Fibroblast of gingiva (primary cell): ENCODE data around the gene PLPP3.

Experiments
- DNase-seq: peaks from one replicate; pipeline ENCODE4 v3.0.0-alpha.2; 2011; ENCODE audit warnings: low read depth

PLPP3 gene

DNA sequence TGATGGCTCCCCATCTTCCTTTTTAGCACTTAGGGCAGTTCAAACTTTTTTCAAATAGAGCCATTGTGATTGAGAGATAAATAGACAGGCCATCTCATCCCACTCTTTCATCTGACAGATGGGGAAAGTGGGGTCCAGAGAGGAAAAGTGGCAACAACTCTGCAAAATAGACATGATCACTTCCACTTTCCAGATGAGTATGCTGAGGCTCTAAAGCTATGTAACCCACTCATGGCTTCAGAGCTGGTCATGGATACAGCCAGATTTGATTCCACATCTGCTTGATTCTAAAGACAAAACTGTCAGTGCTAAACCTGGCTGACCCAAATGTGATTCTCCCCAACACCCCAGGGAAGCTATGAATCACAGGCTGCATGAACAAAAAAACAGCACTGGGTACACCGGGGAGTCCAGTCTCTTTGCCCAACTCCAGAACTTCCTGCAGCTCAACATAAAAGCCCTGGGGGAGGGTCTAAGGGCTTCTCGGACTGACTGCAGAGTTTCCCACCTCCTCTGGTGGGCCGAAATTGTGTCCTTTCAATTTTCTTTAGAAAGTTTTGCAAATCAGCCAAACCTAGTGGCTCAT lies 59.3 kb downstream of the PLPP3 start:
- DNase-seq, result no peak

- no peak for DNase-seq
These were observed 61.8 kb downstream of the PLPP3 start for GRCh38 chr1:56517404-56518130.

DNA sequence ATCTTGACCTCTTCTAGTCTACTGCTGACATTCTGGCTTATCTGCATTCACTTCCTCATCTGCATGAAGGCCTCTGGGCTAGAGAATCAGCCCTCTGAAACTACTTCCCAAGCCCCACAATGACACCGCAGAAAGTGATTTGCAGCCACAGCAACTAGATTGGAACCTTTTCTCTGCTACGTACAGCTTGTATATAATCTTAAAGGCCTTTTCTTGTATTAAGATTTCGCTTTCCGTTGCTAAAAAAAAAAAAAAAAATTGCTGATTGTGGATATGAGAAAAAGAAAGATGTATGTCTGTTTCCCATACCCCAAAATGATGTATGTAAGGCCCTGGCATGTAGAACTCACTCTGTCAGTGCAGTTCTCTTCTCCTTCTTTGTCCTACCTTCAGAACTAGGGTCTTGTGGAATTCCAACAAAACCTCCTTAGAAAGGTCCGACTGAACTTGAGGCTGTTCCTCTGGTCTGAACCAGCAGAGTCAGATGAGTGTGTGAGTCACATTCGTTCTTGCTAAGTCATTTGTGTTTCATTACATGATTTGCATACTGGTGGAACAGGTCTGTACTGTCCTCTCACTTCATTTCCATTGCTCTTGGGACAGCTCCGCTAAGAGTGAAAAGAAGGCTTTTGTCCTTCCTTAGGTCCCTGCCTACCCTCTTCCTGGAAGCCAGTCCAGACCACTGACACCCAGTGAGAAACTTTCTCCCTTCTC lies 62.7 kb downstream of the PLPP3 start:
- DNase-seq, result peak; percentile 61

DNA sequence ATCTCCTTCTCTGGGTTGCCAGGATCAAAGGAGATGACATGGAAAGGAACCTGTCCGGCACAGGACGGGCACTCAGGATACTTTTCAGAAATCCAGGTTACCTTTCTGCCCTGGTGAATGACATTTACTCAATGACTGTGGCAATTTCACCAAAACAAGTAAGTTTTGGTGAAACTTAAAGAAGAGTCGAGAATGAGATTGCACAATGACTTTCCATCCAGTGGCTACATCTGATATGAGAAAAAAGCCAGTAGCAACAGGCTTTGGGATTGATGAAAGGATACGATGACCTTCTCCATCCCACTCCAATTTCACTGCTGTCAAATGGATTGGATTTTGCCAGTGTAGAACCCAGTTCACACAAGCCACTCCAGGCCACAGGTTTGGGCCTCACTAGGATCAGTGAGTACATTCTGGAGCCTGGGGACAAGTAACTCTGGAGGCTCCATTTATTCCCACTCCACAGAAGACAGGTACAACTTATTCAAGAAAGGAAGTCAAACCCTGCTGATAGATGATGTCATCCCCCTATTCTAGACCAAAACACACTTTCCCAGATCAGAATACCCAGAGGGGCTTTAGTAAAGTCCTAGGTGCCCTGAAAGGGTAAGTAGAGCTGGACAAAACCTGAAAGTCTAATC lies 63.3 kb downstream of the PLPP3 start:
- DNase-seq, result no peak

DNA sequence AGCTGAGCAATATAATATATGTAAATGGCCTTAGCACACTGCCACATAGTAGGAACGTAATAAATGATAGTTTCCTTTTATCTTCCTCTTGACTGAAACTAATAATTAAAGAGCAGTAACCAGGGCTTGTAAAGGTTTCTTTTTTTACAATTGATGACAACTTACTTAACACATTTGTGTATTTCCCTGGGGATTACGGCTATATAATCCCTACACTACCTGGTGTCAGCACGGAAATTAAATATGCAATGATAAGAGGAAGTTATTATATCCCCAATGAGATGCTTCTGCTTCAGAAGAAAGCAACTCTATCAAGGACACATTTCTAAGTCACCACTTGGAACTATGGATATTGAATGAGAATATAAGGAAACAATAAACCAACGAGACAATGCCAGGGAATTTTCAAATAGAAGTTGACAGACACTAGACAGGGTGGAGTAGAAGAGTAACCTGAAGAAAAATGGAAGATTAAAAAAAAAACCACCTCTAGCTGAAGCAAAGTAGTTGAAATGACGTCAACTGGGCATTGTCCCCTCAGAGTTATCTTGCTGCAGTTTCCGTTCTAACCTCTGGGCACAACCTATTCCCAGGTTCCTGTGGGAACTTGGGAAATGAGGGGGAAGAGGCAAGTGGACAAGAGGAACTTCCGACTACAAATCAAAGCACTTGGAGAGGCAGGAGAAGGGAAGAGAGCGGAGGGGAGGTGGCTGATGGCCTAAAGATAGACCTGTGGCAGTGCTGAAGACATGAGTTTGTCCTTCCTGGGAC lies 66.5 kb downstream of the PLPP3 start:
- no peak for DNase-seq

DNA sequence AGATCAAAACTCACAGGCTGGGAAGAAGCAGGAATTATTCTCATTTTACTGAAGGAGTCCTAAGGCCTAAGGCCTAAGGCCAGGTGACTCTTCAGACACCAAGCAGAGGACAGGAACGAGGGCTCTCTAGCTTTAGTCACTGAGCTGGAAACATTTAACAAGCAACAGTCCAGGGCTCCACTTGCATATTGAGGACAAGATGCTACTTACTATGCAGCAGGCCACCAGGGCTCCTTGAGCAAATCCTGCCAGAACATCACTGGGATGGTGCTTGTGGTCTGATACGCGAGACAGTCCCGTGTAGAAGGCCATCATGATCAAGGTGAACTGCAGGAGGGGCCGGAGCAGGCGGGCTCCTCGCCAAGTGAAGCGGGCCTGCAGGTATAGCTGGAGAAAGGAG lies 67.6 kb downstream of the PLPP3 start:
- no peak for DNase-seq

GRCh38 chr1:56511364-56511763 lies 68.0 kb downstream of the PLPP3 start:
- DNase-seq, result no peak

DNA sequence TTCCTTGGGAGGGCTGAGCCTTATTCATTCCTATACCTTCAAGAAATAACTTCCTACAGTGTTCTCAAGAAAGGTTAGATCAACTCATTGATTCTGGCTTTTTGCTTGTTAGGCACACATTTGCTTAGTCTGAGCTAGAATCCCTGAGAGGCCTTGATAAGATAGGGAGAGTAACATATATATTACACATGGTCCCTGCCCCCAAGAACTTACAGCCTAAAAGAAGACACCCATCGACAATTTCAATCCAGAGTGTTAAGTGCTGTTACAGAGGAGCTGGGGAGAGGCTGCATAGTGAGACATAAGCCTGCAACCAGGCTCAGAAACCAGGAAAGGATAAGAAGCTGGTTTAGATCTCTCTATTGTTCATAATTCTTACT lies 68.7 kb downstream of the PLPP3 start:
- no peak for DNase-seq

DNA sequence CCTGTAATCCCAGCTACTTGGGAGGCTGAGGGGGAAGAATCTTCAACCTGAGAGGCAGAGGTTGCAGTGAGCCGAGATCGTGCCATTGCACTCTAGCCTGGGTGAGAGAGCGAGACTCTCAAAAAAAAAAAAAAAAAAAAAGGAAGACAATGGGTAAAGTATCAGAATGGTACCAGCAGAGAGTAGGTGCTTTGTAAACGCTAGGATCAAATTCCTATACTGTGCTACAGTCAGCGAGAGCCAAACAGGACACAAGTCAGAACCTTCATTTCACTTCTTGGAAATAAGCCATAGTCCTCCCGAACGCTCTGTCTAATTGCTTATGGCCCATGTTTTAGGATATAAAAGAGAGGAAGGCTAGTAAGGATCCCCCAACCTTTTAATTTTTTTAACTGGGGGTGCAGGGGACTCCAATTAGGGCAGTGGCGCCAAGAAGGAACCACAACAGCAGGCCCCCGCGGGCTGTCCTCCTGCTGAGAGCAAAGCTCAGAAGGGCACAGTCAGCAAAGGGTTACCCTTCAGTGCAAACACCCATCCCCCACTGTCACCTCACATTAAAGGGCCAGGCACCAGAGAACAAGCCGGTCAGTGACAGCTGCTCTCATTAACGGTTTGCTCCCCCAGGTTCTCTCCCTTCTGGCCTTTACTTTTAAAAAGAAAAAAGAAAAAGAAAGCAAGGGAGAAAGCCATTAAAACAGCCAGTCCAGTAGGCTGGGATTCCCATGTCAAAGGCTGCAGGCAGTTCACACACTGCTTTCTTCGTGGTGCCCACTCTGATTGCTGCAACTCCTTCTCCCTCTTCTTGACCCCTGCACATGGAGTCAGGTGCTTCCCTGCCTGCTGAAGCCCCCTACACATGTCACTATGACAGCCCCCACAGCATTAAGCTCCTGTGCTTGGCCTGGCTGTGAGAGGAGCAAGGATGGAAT lies 69.4 kb downstream of the PLPP3 start:
- DNase-seq, result no peak

GRCh38 chr1:56508523-56508983 lies 70.8 kb downstream of the PLPP3 start:
- peak; percentile 75 for DNase-seq

DNA sequence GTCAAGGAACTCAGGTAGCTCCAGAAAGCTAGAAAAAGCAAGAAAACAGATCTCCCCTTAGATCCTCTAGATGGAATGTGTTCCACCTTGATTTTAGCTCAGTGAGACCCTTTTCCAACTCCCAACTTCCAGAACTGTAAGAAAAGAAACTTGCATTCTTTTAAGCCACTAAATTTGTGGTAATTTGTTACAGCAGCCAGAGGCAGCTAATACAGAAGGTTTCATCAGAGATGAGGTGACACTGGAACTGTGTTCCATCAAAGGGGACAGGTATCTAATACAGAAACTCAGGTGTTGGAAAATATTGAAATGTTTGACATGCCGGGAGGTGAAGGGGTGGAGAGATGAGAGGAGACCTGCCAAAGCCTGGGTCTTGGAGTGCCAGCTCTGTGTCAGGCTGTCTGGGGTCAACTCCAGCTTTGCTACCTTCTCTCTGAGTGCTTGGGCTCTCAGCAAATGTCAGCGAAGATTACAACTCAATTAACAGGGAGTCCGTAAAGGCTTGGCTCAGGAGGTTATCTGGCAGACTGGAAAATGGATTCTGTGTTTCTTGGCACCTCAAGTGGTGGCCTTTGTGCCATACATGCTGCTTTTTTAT lies 71.3 kb downstream of the PLPP3 start:
- DNase-seq, result no peak

GRCh38 chr1:56506951-56507491 lies 72.3 kb downstream of the PLPP3 start:
- DNase-seq, result no peak

DNA sequence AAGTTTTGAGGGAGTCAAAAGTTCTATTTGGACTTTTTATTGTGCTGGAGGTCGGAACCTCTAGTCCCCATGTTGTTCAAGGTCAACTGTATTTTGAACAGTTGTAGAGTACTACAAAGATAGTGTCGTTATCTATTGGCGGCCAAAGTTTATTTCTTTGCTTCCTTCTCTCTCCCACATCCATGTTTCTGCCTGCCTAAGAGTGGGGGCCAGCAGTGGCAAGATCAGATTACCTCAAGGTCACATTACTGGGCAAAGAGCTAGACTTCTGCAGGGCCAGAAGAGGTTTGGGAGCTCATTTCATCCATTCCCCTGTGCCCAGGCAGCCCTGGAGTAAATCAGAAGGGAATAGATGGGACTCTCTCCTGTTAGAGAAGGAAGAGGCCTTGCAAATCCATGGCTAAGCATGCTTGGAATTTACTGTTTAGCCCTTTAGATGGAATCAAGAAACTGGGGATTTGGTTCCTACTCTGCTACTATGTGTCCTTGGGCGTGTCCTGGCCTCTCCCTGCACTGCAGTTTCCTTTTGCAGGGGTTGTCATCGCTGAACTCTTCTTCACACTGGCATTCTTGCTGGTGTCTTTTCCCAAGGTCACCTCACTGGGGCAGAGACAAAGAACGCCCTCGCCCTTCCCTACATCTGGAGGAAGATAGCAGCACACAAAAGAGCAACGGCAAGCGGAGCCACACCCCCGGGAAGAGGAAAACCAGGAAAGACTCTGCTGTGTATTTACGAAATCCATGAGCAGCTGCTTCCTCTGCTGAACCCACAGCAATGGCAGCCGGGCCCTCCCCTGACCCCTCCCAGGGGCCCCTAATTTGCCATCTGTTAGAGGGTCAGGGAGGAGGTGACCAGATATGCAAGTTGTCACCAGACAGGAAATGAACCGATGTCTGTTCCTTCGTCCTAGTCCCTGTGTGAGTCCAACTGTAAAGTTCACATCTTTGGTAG lies 73.3 kb downstream of the PLPP3 start:
- DNase-seq, result no peak

DNA sequence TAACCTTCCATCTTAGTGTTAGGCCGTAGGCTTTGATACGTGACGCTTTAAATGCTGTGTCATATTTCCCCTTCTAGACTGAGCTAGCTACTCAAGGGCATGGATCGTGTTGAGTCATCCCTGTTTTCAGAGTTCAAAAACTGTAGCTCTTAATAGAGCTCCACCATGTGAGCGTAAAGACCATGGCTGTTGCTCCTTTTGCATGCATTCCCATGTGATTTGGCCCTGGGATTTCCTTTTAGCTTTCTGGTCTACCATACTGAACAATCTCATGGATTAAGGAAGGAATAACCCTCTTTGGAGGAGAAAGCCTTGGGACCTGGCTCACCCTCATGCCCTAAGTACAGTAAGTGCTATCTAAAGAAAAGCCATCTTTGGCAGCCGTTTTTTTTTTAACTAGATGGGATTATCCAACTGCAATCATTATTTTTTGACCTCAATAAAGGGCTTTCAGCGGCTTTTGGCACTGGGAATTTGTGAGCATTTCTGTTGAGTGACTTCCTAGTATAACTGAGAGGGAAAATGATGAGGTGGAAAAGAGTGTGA lies 76.6 kb downstream of the PLPP3 start:
- peak; percentile 48 for DNase-seq

DNA sequence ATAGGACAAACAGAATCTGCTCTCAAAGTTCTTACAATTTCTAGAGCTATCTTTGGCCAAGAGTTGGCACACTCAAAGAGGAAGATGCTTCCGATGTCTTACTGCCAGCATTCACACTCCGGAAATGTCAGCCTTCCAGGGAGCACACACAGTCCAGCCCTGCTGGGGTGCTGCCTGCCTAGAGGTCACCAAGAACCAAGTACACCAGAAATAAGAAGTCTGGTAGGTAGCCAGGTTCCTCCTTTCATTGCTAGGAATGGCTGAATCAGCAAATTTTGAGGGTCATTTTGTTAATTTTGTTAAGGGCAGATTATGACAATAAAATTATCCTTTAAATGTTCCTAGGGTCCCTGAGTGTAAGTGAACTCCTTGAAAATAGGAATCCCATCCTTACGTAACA lies 77.5 kb downstream of the PLPP3 start:
- no peak for DNase-seq

DNA sequence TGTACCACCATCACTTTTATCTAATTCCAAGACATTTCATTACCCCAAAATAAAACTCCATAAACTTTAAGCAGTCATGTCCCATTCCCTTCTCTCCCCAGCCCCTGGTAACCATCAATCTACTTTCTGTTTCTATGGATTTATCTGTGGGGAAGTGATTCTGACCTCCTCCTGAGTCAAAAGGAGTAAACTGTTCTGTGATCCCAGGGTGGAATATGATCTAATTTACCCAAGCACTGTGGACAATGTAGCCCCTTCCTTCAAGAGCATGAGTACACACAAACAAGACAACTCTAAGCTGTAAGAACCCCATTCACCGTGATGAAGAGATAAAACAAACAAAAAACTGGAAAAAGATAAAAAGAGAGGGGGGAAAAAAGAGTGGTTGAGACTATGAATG lies 77.9 kb downstream of the PLPP3 start:
- no peak for DNase-seq

DNA sequence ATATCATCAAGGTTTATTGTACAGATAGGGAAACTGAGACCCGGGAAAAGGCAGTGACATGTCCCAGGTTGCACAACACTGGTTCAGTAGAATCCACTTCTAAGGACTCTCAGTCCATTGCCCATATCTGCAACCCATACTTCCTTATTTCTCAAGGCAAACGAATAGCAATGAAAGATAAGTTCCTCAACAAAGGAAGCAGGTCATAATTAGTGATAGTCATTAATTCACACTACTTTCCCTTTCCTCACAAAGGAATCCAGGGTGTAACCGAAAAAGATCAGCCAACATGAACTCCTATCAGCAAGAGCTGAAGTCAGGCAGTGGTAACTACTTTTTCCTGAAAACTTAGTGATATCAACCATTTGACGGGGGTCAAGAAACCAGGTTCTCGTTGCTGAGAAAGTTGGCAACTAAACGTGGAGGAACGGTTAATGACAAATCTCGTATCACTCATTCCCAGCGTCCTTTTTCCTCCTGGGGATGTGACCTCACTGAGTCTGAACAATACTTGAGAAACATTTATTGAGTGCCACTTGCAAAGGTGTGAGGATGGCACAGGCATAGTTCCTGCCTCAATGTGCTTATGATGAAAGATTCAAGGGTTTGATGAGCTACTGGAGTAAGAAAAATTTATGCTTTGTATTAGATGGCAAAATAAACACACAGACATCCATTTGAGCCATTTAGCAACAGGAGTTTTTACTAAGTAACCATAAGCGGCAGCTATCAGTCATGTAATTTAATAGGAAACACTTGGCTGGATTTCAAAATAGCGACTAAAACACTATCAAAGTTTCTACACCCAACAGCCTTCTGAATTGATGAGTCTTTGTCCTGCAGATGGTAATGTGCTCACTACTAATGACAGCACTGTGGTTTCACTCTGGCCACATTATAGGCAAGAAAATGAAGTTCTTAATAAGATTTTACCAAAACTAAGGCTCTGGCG lies 82.3 kb downstream of the PLPP3 start:
- no peak for DNase-seq

DNA sequence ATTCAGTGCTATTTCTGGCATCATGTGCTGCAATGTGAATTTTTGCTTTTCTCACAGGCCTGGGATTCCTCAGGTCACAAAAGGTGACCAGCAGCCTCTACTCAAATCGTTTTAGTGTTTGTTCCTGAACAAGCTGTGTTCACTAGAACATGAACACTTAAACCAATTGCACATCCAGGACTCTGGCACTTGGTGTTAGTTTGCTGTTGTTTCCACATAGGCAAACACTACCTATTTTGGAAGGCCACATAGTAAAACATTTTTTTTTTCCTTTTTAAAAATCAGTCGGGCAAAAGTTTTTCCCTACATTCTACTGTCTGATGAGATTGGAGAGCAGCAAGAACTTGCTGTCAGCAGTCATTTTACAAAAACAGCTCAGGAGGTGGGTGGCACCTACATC lies 83.2 kb downstream of the PLPP3 start:
- no peak for DNase-seq
